NCI-H2227 (cell line): Measurements from ENCODE around the gene ITGA11.

Experiments used
- DNase-seq: peaks from one replicate; lab custom pipeline; 2025; ENCODE audit not compliant: unreplicated experiment; lab: John Stamatoyannopoulos, UW

Gene ITGA11

GRCh38 chr15:68360721-68361120 lies 71.2 kb downstream of the ITGA11 start:
- no peak for DNase-seq

- DNase-seq, result no peak
Observed at GRCh38 chr15:68356778-68357177, 75.2 kb downstream of the ITGA11 start.

- no peak for DNase-seq
Observed at GRCh38 chr15:68354923-68355322, 77.0 kb downstream of the ITGA11 start.

GRCh38 chr15:68354268-68354667 lies 77.7 kb downstream of the ITGA11 start:
- DNase-seq, result no peak

GRCh38 chr15:68353421-68354135 lies 78.4 kb downstream of the ITGA11 start:
- no peak for DNase-seq

GRCh38 chr15:68352401-68353062 lies 79.4 kb downstream of the ITGA11 start:
- DNase-seq, result no peak

- no peak for DNase-seq
Observed at GRCh38 chr15:68349151-68349550, 82.8 kb downstream of the ITGA11 start.

GRCh38 chr15:68348606-68349005 lies 83.4 kb downstream of the ITGA11 start:
- DNase-seq, result no peak

- no peak for DNase-seq
Observed at GRCh38 chr15:68348081-68348480, 83.9 kb downstream of the ITGA11 start.

GRCh38 chr15:68347392-68347791 lies 84.6 kb downstream of the ITGA11 start:
- DNase-seq, result no peak

GRCh38 chr15:68346979-68347378 lies 85.0 kb downstream of the ITGA11 start:
- no peak for DNase-seq

- no peak for DNase-seq
Observed at GRCh38 chr15:68345481-68345880, 86.5 kb downstream of the ITGA11 start.

- DNase-seq, result no peak
Observed at GRCh38 chr15:68344600-68344999, 87.4 kb downstream of the ITGA11 start.

- DNase-seq, result no peak
Observed at GRCh38 chr15:68343579-68344225, 88.3 kb downstream of the ITGA11 start.

- DNase-seq, result no peak
Observed at GRCh38 chr15:68341760-68342725, 89.9 kb downstream of the ITGA11 start.

GRCh38 chr15:68340726-68341671 lies 91.0 kb downstream of the ITGA11 start:
- no peak for DNase-seq

GRCh38 chr15:68339481-68339880 lies 92.5 kb downstream of the ITGA11 start:
- no peak for DNase-seq

GRCh38 chr15:68337826-68338225 lies 94.1 kb downstream of the ITGA11 start:
- no peak for DNase-seq

GRCh38 chr15:68336516-68336915 lies 95.4 kb downstream of the ITGA11 start:
- DNase-seq, result no peak

GRCh38 chr15:68335655-68336054 lies 96.3 kb downstream of the ITGA11 start:
- no peak for DNase-seq
